ENCODE measurements around the gene DDX39A. TPM values are rescaled to one million over a fixed set of nuclear protein-coding genes. Genes with fewer than 3 reads are reported as not detected.

Gene DDX39A
- total and polyA plus RNA-seq, 2 of the 13 experiments (the other 11 are each of a cell fraction or from before 2014, with no cell fraction given), result 34.6 to 90.4 TPM

GRCh38 chr19:14434543-14435319 lies 15.6 kb upstream of the DDX39A start (continued):
- TF ChIP-seq HMGXB4 (CRISPR knock-in tag; IDR thresholded peaks at IDR 0.05; ENCODE audit: borderline replicate concordance in 1 of 2, low read depth in 1 of 2) (peak in 1 of 2 experiments; percentile 50; a peak in 1 of 4 replicates), ZFP62 (CRISPR knock-in tag; IDR thresholded peaks at IDR 0.05) (no peak), HMG20B (CRISPR knock-in tag; conservative IDR thresholded peaks at IDR 0.05) (no peak), ZNF7 (CRISPR knock-in tag; IDR thresholded peaks at IDR 0.05) (no peak), BCL6 (CRISPR knock-in tag; IDR thresholded peaks at IDR 0.05) (no peak), PAXIP1 (CRISPR knock-in tag; conservative IDR thresholded peaks at IDR 0.05) (0 out of 2 replicates have a peak, but pooled peaks have one; percentile 47), SOX6 (IDR thresholded peaks at IDR 0.05) (no peak), SOX6 (CRISPR knock-in tag; IDR thresholded peaks at IDR 0.05) (peak; percentile 26; the same call in 1 of the 2 replicates), ZGPAT (CRISPR knock-in tag; IDR thresholded peaks at IDR 0.05) (no peak), ZNF337 (CRISPR knock-in tag; IDR thresholded peaks at IDR 0.05; ENCODE audit: borderline replicate concordance, low read depth) (0 out of 2 replicates have a peak, but pooled peaks have one; percentile 40), LCORL (IDR thresholded peaks at IDR 0.05) (no peak), LCORL (CRISPR knock-in tag; IDR thresholded peaks at IDR 0.05) (0 out of 2 replicates have a peak, but pooled peaks have one; percentile 31), KDM4B (CRISPR knock-in tag; IDR thresholded peaks at IDR 0.05) (no peak), MED13 (CRISPR knock-in tag; IDR thresholded peaks at IDR 0.05) (no peak), ZNF788 (CRISPR knock-in tag; IDR thresholded peaks at IDR 0.05; ENCODE audit: borderline replicate concordance) (peak; percentile 58; the same call in 1 of the 2 replicates), GTF3A (CRISPR knock-in tag; conservative IDR thresholded peaks at IDR 0.05) (peak; percentile 72; the same call in 1 of the 2 replicates), NR2F6 (IDR thresholded peaks at IDR 0.05) (no peak; the same call in 1 of the 2 replicates), NR2F6 (CRISPR knock-in tag; IDR thresholded peaks at IDR 0.05) (peak; percentile 54; the same call in 1 of the 2 replicates), PAX8 (CRISPR knock-in tag; IDR thresholded peaks at IDR 0.05; ENCODE audit: borderline replicate concordance) (0 out of 2 replicates have a peak, but pooled peaks have one; percentile 33)
- TF ChIP-seq, protein P1, sequence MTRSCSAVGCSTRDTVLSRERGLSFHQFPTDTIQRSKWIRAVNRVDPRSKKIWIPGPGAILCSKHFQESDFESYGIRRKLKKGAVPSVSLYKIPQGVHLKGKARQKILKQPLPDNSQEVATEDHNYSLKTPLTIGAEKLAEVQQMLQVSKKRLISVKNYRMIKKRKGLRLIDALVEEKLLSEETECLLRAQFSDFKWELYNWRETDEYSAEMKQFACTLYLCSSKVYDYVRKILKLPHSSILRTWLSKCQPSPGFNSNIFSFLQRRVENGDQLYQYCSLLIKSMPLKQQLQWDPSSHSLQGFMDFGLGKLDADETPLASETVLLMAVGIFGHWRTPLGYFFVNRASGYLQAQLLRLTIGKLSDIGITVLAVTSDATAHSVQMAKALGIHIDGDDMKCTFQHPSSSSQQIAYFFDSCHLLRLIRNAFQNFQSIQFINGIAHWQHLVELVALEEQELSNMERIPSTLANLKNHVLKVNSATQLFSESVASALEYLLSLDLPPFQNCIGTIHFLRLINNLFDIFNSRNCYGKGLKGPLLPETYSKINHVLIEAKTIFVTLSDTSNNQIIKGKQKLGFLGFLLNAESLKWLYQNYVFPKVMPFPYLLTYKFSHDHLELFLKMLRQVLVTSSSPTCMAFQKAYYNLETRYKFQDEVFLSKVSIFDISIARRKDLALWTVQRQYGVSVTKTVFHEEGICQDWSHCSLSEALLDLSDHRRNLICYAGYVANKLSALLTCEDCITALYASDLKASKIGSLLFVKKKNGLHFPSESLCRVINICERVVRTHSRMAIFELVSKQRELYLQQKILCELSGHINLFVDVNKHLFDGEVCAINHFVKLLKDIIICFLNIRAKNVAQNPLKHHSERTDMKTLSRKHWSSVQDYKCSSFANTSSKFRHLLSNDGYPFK (CRISPR knock-in tag; IDR thresholded peaks at IDR 0.05; ENCODE audit: borderline replicate concordance), result peak; percentile 47; the same call in 1 of the 2 replicates
